HT1080 (cell line): ENCODE measurements around the gene SLC24A4. TPM values are rescaled to one million over a fixed set of nuclear protein-coding genes. Genes with fewer than 3 reads are reported as not detected.

Source experiments
- DNase-seq: peaks from one replicate; pipeline ENCODE4 v3.0.0-alpha.2; 2015; ENCODE audit warnings: low read depth
- polyA plus RNA-seq, 2 experiments: library from polyadenylated mRNA; depleted of rRNA; stranded (reverse); fragments of >200 nt; gene quantifications; 2 replicates each; pipeline ENCODE4 v1.2.3, GENCODE V29; 2015
- total RNA-seq: library from RNA; depleted of rRNA; stranded (reverse); fragments of >200 nt; shearing (Covaris generic); gene quantifications from 2 replicates; pipeline ENCODE4 v1.2.3, GENCODE V29; 2014; rRNA removed

The SLC24A4 gene
- 0.03 TPM in 1 of 2 replicates, not detected in the other for total RNA-seq
- 0.06 and 0.13 TPM in 2 replicates for polyA plus RNA-seq (2015; cell fraction: cytosol; rRNA removed)
- polyA plus RNA-seq (2015; cell fraction: nucleus; rRNA removed) = 0.01 and 0.05 TPM in 2 replicates

- DNase-seq = no peak
These were observed at the start of gene SLC24A4 for GRCh38 chr14:92323011-92323915. SLC24A4 (plus strand) TSS chr14:92323165; CDS start chr14:92323831, 666 bp downstream.

- DNase-seq = no peak
These were observed 49.8 kb upstream of the SLC24A4 start for GRCh38 chr14:92273166-92273565.

- DNase-seq = no peak
These were observed 48.9 kb upstream of the SLC24A4 start for GRCh38 chr14:92274055-92274454.

- no peak for DNase-seq
These were observed 46.9 kb upstream of the SLC24A4 start for GRCh38 chr14:92276074-92276473.

GRCh38 chr14:92277031-92277430, 45.9 kb upstream of the SLC24A4 start:
- no peak for DNase-seq

GRCh38 chr14:92280554-92281262, 42.3 kb upstream of the SLC24A4 start:
- DNase-seq = no peak

- no peak for DNase-seq
These were observed 40.3 kb upstream of the SLC24A4 start for GRCh38 chr14:92282669-92283068.

- DNase-seq = no peak
These were observed 37.7 kb upstream of the SLC24A4 start for GRCh38 chr14:92285311-92285710.

GRCh38 chr14:92287987-92288386, 35.0 kb upstream of the SLC24A4 start:
- DNase-seq = no peak

- no peak for DNase-seq
These were observed 33.8 kb upstream of the SLC24A4 start for GRCh38 chr14:92288994-92289660.

GRCh38 chr14:92292673-92293072, 30.3 kb upstream of the SLC24A4 start:
- DNase-seq = no peak

- no peak for DNase-seq
These were observed 28.5 kb upstream of the SLC24A4 start for GRCh38 chr14:92294506-92294905.

- no peak for DNase-seq
These were observed 25.0 kb upstream of the SLC24A4 start for GRCh38 chr14:92297818-92298595.

- no peak for DNase-seq
These were observed 20.5 kb upstream of the SLC24A4 start for GRCh38 chr14:92302481-92302880.

GRCh38 chr14:92308716-92309115, 14.2 kb upstream of the SLC24A4 start:
- no peak for DNase-seq

- DNase-seq = no peak
These were observed 12.9 kb upstream of the SLC24A4 start for GRCh38 chr14:92309968-92310530.

GRCh38 chr14:92310776-92311375, 12.1 kb upstream of the SLC24A4 start:
- no peak for DNase-seq

- DNase-seq = no peak
These were observed 8.8 kb upstream of the SLC24A4 start for GRCh38 chr14:92314182-92314581.

- no peak for DNase-seq
These were observed 7.7 kb upstream of the SLC24A4 start for GRCh38 chr14:92315050-92315805.
